Measurements from ENCODE around the gene RAET1G.
"Not testable (repeated sequence)": the region's sequence is repeated elsewhere in the genome, so short reads cannot be mapped to it uniquely, and the experiment has no call there.

The RAET1G gene

GRCh38 chr6:149934249-149935156 lies 11.6 kb upstream of the RAET1G start:
- peak; percentile 70 for DNase-seq (ENCODE audit: low read depth)

DNA sequence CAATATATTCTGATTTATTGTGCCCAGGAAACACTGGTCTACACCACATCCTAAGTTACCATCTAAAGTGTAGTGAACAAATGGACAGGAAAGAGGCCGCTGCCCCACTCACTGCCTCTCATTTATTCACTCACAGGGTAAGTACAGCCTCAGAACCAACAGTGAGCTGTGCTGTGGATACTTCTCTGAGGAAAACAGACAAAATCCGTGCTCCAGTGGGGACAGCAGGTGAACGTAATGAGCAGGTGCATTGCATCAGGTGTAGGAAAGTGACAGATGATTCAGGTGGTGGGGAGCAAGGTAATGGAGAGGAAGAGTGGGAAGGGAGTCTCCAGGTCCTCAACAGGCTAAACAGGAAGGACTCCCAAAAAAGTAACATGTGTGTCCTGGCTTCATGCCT lies 10.5 kb upstream of the RAET1G start:
- DNase-seq (ENCODE audit: low read depth), result no peak

DNA sequence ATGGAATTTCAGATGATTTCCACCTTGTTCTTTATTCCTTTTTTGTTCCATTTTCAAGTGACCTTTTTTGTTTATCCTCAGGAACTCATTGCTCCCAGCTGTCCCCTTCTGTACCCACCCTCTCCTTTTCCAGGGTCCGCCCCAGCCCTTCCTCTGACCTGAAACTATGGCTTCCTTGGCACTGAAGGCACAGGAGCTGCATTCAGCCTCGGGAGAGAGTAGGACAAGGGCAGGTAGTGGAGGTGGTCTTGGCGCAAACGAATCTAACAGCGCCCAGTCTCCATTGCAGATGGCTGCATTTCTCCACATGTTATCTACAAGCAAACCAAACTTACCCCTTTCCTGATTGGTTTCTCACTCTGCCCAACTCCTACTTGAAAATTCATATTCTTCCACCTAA lies 10.1 kb upstream of the RAET1G start:
- no peak for DNase-seq (ENCODE audit: low read depth)

DNA sequence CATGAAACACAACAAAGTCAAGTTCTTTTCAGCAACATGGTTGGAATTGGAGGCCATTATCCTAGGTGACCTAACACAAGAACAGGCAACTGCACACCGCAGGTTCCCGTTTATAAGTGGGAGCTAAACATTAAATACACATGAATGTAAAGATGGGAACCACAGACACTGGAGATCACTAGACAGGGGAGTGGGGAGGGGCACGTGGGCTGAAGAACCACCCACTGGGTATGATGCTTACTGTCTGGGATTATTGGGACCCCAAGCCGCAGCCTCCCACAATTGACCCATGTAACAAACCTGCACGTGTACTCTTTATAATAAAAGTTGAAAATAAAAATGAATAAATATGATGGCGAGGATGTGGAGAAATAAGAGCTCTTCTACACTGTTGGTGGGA lies 8.6 kb upstream of the RAET1G start:
- no peak for DNase-seq (ENCODE audit: low read depth)

GRCh38 chr6:149929422-149929821 lies 6.5 kb upstream of the RAET1G start:
- DNase-seq (ENCODE audit: low read depth), result no peak

DNA sequence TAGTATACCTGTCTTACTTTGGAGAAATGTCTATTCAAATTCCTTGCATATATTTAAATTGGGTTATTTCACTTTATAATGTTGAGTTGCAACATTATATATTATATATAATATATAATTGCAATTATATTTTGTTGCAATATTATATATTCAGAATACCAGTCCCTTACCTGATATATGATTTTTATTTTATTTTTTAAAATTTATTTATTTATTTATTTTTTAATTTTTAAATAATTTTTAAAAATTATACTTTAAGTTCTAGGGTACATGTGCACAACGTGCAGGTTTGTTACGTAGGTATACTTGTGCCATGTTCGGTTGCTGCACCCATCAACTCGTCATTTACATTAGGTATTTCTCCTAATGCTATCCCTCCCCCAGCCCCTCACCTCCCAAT lies 4.1 kb upstream of the RAET1G start:
- DNase-seq (ENCODE audit: low read depth), result not testable (repeated sequence)

DNA sequence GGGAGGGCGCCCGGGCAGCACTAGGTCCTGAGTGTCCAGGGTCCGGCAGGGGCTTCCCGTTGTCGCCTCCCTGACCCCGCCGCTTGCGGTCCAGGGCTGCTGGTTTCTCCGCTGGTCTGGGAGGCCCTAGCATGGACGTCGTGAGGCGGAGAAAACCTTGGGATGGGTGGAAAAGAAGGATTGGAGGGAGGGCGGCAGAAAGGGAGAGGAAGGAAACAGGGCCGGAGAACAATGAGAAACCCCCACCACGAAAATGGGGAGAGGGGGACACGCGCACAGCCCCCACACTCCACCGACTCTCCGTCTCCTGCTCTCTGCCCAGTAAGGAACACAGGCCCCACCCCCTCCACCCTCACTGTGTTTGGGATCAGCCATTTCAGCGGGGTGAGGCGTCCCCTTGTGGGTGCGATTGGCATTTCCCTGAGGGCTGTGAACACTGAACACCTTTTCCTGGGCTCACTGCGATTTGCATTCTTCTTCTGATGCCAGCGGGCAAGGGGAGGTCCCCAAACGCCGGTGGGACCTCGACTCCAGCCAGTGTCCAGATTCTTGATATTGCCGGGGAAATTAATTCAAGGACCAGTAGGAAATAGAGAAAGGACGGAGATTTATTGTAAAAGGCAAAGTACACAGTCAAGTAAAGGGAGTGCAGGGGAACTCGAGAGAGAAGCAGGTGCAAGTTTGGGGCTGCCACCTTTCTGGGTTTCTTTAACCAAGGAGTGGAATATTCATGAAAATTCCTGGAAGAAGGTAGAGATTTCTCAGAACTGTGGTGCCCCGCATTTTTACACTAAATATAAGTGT lies 3.3 kb upstream of the RAET1G start:
- DNase-seq (ENCODE audit: low read depth), result peak; percentile 70

GRCh38 chr6:149925253-149925973 lies 2.5 kb upstream of the RAET1G start:
- peak; percentile 20 for DNase-seq (ENCODE audit: low read depth)

DNA sequence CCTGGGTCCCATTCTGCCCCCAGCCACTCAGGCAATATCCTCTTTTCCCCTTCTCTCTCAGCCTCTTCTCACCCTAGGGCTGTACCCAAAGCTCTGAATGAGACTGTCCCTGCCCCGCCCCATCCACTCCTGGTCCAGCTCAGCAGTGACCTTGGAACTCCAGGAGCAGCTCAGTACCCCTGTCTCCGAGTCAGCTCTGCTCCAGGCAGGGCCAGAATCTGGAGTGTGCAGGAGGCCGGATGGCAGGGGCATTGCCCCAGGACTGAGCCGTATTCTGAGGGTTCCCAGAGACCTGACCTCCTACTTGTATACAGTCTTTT lies 2.0 kb upstream of the RAET1G start:
- DNase-seq (ENCODE audit: low read depth), result no peak

DNA sequence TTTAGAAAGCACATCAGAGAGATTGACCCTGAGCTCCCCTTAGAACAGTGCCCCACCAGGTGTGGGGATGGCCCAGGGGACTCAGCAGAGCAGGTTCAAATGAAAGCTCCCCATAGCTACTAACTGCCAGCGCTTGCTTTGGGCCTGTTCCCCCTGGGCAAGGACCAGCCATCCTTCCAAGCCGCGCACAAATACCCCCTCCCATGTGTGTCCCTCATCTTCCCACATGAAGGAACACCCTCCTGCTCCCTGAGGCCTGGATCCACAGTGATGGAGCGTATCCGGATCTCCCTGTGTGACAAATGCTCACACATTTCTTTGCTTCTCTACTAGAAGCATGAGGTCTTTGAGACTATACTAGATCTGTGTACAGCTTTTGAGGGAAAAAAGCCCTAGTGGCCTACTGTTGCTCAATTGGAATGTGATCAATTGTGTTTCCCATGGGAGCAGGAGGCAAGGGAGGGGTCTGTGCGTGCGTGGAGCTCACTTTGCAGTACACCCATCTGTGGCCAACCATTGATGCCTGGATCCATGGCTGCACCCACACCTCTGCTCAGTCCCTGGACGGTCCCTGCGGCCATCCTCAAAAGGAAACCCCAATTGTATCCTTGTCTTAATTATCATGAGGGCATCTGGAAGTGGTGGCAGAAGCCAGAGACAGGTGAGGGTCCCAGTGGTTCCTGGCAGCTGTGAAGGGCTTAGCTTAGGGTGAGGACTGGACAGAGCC lies 1.4 kb upstream of the RAET1G start:
- no peak for DNase-seq (ENCODE audit: low read depth)

GRCh38 chr6:149923327-149923986 lies 536 bp upstream of the RAET1G start:
- no peak for DNase-seq (ENCODE audit: low read depth)

DNA sequence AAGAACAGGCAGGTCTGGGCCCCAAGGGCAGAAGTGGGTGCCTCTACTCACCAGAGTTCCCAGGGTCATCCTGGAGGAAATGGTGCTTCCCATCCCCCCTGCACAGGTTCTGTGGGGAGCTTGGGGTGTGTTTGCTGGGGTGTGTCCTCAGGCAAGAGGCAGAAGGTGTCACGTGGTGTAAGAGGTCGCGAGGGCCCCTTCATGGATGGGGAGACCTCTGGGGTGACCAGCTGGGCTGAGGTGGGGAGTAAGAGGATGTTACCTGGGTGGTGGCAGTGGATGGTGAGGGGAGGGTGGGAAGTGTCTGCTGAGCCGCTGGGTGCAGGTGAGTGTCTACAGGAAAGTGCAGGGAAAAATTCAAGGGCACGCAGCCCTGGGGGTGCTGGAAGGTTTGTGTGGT lies 830 bp downstream of the RAET1G start:
- DNase-seq (ENCODE audit: low read depth), result not testable (repeated sequence)

DNA sequence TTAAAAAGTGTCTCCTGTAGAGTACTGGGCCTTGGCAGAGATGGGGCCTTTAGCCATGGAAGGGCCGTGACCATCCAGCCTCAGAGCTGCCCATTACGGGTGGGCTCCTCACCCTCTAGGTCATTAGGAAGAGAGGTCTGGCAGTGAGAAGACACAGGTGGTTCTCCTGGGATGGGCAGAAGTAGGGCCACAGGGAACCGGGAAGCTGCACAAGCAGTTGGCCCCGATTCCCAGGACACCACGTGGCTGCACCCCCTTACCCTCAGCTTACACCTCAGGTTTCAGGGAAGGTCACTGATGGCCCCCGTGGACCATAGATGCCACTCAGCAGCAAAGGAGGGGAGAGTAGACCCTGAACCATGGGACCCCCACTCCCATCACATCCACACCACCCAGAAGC lies 1.6 kb downstream of the RAET1G start:
- no peak for DNase-seq (ENCODE audit: low read depth)

DNA sequence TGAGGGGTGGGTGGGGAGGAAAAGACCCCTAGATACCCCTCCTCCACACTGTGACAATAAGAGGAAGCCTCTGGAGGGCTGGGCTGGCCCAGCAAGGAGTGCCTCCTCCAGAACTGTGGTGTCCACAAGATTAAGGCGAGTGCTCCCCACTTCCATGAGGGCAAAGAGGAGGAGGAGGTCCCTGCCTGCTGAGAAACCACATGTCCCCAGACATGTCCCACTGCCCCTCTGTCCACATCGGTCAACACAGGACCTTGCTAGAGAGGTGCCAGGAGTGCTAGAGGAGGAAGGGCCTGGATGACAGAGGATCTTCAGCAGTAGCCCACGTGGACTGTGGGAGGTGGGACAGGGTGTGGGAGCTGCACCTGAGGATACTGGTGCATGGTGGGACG lies 3.1 kb downstream of the RAET1G start:
- DNase-seq (ENCODE audit: low read depth), result no peak

DNA sequence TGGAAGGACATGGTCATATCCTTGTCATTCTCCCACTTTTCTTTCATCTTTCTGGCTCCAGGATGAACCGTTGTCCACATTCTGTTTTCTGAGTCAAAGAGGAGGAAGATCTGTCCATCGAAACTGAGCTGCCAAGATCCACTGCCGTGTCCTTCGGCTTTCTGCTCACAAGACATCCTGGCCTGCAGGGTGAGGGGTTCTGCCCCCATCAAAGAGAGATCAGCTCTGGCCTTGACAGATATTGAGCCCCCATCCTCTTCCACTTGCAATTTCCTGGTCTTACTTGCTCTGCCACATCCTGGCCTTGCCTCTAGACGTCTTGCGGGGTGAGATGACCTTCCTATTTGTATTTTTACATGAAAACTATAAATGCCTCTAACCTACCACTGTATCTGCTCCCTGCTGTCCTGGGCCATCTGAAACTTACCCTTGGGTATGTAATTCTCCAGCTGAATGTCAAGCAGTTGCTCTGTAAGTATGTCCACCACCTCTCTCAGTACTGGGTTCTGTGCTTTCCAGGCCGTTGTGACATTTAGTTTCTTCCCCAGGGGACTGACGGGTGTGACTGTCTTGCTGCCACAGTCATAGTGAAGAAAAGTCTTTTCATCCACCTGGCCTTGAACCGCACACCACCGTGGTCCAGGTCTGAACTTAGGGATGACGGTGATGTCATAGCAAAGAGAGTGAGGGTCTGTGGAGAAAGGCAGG lies 3.6 kb downstream of the RAET1G start:
- not testable (repeated sequence) for DNase-seq (ENCODE audit: low read depth)

GRCh38 chr6:149918151-149918905 lies 4.6 kb downstream of the RAET1G start:
- DNase-seq (ENCODE audit: low read depth), result no peak

DNA sequence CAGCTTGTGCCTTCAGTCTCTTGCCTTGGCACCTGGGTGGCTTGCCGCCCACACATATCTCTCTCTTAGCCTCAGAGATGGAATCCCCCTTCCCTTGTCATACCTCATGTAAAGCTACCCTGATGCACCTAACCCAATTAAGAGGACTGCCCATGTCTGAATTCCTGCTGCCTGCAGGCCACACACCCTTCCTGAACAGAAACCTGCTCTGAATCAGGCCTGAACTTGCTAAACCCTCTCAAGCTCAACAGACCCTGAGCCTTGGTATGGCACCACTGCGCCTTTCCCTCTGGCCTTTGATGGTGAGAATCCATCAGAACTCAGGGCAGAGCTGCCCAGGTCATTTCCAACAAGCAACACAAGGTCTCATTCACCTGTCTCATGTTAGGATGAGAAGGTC lies 5.2 kb downstream of the RAET1G start:
- no peak for DNase-seq (ENCODE audit: low read depth)

DNA sequence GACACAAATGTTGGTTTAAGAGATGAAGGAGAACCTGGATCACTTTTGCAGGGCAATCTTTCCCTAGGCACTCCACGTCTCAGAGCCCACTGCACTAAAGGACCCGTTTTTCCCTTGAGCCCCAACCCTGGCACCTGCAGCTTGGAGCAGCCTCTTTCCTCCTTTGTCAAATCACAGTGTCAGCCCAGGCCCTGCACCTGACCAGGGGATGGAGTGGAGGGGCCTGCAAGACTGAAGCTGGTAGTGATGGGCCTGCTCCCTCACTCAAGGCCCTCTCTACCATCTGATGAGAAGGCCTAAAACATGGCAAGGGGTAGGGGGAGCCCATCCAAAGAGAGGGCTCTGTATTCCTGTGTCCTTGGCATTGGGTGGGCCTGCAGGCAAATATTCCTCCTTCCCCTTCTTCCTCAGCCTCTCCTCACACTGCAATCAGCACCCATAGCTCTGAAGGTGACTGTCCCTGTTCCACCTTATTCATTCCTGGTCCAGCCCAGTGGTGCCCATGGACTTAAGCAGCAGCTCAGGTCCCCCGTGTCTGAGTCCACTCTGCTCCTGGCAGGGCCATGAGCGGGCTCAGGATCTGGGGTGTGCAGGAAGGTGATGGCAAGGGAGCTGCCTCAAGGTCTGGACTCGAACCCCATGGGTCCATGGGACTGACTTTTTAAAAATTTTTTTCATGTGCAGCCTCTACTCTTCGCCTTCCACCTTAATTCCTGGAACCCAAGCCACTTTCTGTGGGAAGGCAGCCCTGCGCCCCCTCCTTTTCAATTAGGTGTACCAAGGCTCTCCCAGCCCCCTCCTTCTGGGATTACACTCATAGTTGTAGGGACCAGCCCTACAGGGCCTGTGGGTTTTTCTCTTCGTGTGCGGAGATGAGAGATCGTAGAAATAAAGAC lies 6.7 kb downstream of the RAET1G start:
- no peak for DNase-seq (ENCODE audit: low read depth)

Measured in fibroblast of gingiva (primary cell).